WTC11 (cell line): Measurements from ENCODE around the gene VANGL1. TPM values are rescaled to one million over a fixed set of nuclear protein-coding genes. Genes with fewer than 3 reads are reported as not detected.

ENCODE experiments used
- ATAC-seq: fragments of 200-7000 bp; cut with Tn5 transposase; 2 replicates; pipeline ENCODE4 v1.10.0; 2021; ENCODE audit warnings: mild to moderate bottlenecking, moderate library complexity
- CTCF ChIA-PET: fragments of 300-600 bp; sonication (Branson Sonifier 250); formaldehyde crosslinking; loops from one replicate; lab custom pipeline; 2021; ENCODE audit warnings: antibody characterized with exemption; lab: Charles Lee
- POLR2A ChIA-PET: fragments of 350-600 bp; sonication (Branson Sonifier 250); formaldehyde crosslinking; loops from one replicate; lab custom pipeline; 2021; ENCODE audit warnings: antibody characterized with exemption; lab: Charles Lee
- DNase-seq: peaks from one replicate; pipeline ENCODE4 v3.0.0; 2021; ENCODE audit warnings: low spot score
- H3K27ac Mint-ChIP-seq: 2 replicates; pipeline ENCODE4 v1.8.0; 2021; ENCODE audit warnings: mixed read lengths
- H3K27me3 Mint-ChIP-seq: 2 replicates; pipeline ENCODE4 v1.8.0; 2021; ENCODE audit warnings: low read depth, mild to moderate bottlenecking, moderate library complexity, mixed read lengths
- H3K36me3 Mint-ChIP-seq: 2 replicates; pipeline ENCODE4 v1.8.0; 2021; ENCODE audit warnings: mixed read lengths
- H3K4me1 Mint-ChIP-seq: 2 replicates; pipeline ENCODE4 v1.8.0; 2022; ENCODE audit warnings: mixed read lengths
- H3K4me3 Mint-ChIP-seq: 2 replicates; pipeline ENCODE4 v1.8.0; 2021; ENCODE audit warnings: mild to moderate bottlenecking, moderate library complexity, mixed read lengths
- H3K9me3 Mint-ChIP-seq: 2 replicates; pipeline ENCODE4 v1.8.0; 2021; ENCODE audit warnings: mixed read lengths
- ARID4B ChIP-seq: sonication (generic); formaldehyde crosslinking; IDR thresholded peaks from 2 replicates; pipeline ENCODE4 v1.8.0; 2023; ENCODE audit warnings: missing genetic modification reagents, mild to moderate bottlenecking, borderline replicate concordance
- ATF3 ChIP-seq: sonication (generic); formaldehyde crosslinking; conservative IDR thresholded peaks from 2 replicates; pipeline ENCODE4 v1.8.1; 2022; ENCODE audit warnings: mild to moderate bottlenecking, missing genetic modification reagents
- ETV6 ChIP-seq: sonication (generic); formaldehyde crosslinking; IDR thresholded peaks from 2 replicates; pipeline ENCODE4 v1.8.1; 2022; ENCODE audit warnings: mild to moderate bottlenecking, missing genetic modification reagents
- FOXP1 ChIP-seq: sonication (generic); formaldehyde crosslinking; IDR thresholded peaks from 2 replicates; pipeline ENCODE4 v1.8.0; 2022; ENCODE audit warnings: missing genetic modification reagents, mild to moderate bottlenecking, moderate library complexity, borderline replicate concordance
- IRF1 ChIP-seq: sonication (generic); formaldehyde crosslinking; IDR thresholded peaks from 2 replicates; pipeline ENCODE4 v1.8.0; 2023; ENCODE audit warnings: missing genetic modification reagents
- IRF2 ChIP-seq: sonication (generic); formaldehyde crosslinking; IDR thresholded peaks from 2 replicates; pipeline ENCODE4 v1.8.0; 2022; ENCODE audit warnings: low read depth, missing genetic modification reagents, borderline replicate concordance
- JUN ChIP-seq: sonication (generic); formaldehyde crosslinking; IDR thresholded peaks from 2 replicates; pipeline ENCODE4 v1.8.0; 2023; ENCODE audit warnings: mild to moderate bottlenecking, missing genetic modification reagents
- NFATC4 ChIP-seq: fragments of 250-450 bp; sonication (Bioruptor Pico); IDR thresholded peaks from 2 replicates; pipeline ENCODE4 v1.9.0; 2021; ENCODE audit warnings: mild to moderate bottlenecking
- PRRX2 ChIP-seq: fragments of 250-450 bp; sonication (Bioruptor Pico); IDR thresholded peaks from 2 replicates; pipeline ENCODE4 v1.8.0; 2021; ENCODE audit warnings: mild to moderate bottlenecking
- SMAD3 ChIP-seq: sonication (generic); formaldehyde crosslinking; IDR thresholded peaks from 2 replicates; pipeline ENCODE4 v1.8.0; 2022; ENCODE audit warnings: missing genetic modification reagents, mild to moderate bottlenecking, borderline replicate concordance
- SMAD4 ChIP-seq: sonication (generic); formaldehyde crosslinking; IDR thresholded peaks from 2 replicates; pipeline ENCODE4 v1.8.0; 2022; ENCODE audit warnings: mild to moderate bottlenecking, missing genetic modification reagents
- SOX15 ChIP-seq: fragments of 250-450 bp; sonication (Bioruptor Pico); IDR thresholded peaks from 2 replicates; pipeline ENCODE4 v1.9.0; 2021; ENCODE audit warnings: mild to moderate bottlenecking
- SP1 ChIP-seq: sonication (generic); formaldehyde crosslinking; conservative IDR thresholded peaks from 2 replicates; pipeline ENCODE4 v1.8.1; 2022; ENCODE audit warnings: missing genetic modification reagents
- TCF7 ChIP-seq: sonication (generic); formaldehyde crosslinking; IDR thresholded peaks from 2 replicates; pipeline ENCODE4 v1.8.0; 2022; ENCODE audit warnings: mild to moderate bottlenecking, low read depth, missing genetic modification reagents, moderate library complexity
- USF1 ChIP-seq: sonication (generic); formaldehyde crosslinking; IDR thresholded peaks from 2 replicates; pipeline ENCODE4 v1.8.0; 2022; ENCODE audit warnings: mild to moderate bottlenecking, missing genetic modification reagents
- USF2 ChIP-seq: sonication (generic); formaldehyde crosslinking; IDR thresholded peaks from 2 replicates; pipeline ENCODE4 v1.8.1; 2023; ENCODE audit warnings: mild to moderate bottlenecking, missing genetic modification reagents, moderate library complexity
- ZNF317 ChIP-seq: sonication (generic); formaldehyde crosslinking; IDR thresholded peaks from 2 replicates; pipeline ENCODE4 v1.8.1; 2023; ENCODE audit warnings: low read depth, mild to moderate bottlenecking, moderate library complexity, missing genetic modification reagents, borderline replicate concordance
- ZNF416 ChIP-seq: fragments of 250-450 bp; sonication (Bioruptor Pico); IDR thresholded peaks from 2 replicates; pipeline ENCODE4 v1.9.0; 2021; ENCODE audit warnings: mild to moderate bottlenecking, inconsistent platforms
- ZNF425 ChIP-seq: fragments of 250-450 bp; sonication (Bioruptor Pico); conservative IDR thresholded peaks from 2 replicates; pipeline ENCODE4 v1.9.0; 2021; ENCODE audit warnings: mild to moderate bottlenecking
- ZNF532 ChIP-seq: fragments of 250-450 bp; sonication (Bioruptor Pico); IDR thresholded peaks from 2 replicates; pipeline ENCODE4 v1.9.0; 2021; ENCODE audit warnings: mild to moderate bottlenecking, borderline replicate concordance
- total RNA-seq: library from RNA; stranded (reverse); gene quantifications from 3 replicates; pipeline ENCODE4 v1.2.3, GENCODE V29; 2021

Gene VANGL1
- total RNA-seq, 1 experiment from 2014 or later: 15.8 TPM

- DNase-seq (no peak), ATAC-seq (no peak)
- H3K27me3 Mint-ChIP-seq: no peaks in the 10 kb centered on the region; the same call in 1 of the 2 replicates
- no peak overlapping the region for H3K27ac Mint-ChIP-seq
- CTCF ChIA-PET: interaction anchor here (1.4 to 1.7 kb wide), 2 partner anchors 51 to 62 kb away, joined by 3 to 11 read pairs; no protein-coding TSS in a partner anchor
- TF ChIP-seq TCF7 (CRISPR knock-in tag): no peak
- TF ChIP-seq USF1 (CRISPR knock-in tag): no peak
- TF ChIP-seq ATF3: no peak
- TF ChIP-seq ARID4B (CRISPR knock-in tag): no peak
- no peak for TF ChIP-seq IRF1
- no peak for TF ChIP-seq ETV6 (CRISPR knock-in tag)
- TF ChIP-seq SOX15 (CRISPR knock-in tag): no peak
- TF ChIP-seq NFATC4 (CRISPR knock-in tag): no peak
- no peak for TF ChIP-seq ZNF532 (CRISPR knock-in tag)
- TF ChIP-seq ZNF416 (CRISPR knock-in tag): no peak
- TF ChIP-seq IRF2: no peak
- TF ChIP-seq SP1: no peak
- no peak for TF ChIP-seq SMAD3 (CRISPR knock-in tag)
- no peak for TF ChIP-seq FOXP1
- peaks cover 30% of the 10 kb centered on the region for H3K36me3 Mint-ChIP-seq
- no peaks in the 10 kb centered on the region for H3K9me3 Mint-ChIP-seq
- H3K4me3 Mint-ChIP-seq: no peak overlapping the region
- peaks cover 54% of the 10 kb centered on the region for H3K4me1 Mint-ChIP-seq
- POLR2A ChIA-PET: no interaction called here
Measured at GRCh38 chr1:115655916-115656315, 14.1 kb downstream of the VANGL1 start.

- H3K36me3 Mint-ChIP-seq: peaks cover 27% of the 10 kb centered on the region
- TF ChIP-seq IRF1 (no peak), ZNF317 (no peak), PRRX2 (CRISPR knock-in tag) (no peak), ZNF425 (CRISPR knock-in tag) (no peak), USF2 (CRISPR knock-in tag) (no peak), JUN (no peak), ETV6 (CRISPR knock-in tag) (no peak), SMAD4 (CRISPR knock-in tag) (no peak)
- ATAC-seq (no peak), DNase-seq (no peak)
- peaks cover 54% of the 10 kb centered on the region for H3K4me1 Mint-ChIP-seq
- POLR2A ChIA-PET: no interaction called here
- no peaks in the 10 kb centered on the region; the same call in 1 of the 2 replicates for H3K27me3 Mint-ChIP-seq
- H3K27ac Mint-ChIP-seq: no peak overlapping the region
- H3K4me3 Mint-ChIP-seq: no peak overlapping the region
- no peaks in the 10 kb centered on the region for H3K9me3 Mint-ChIP-seq
- CTCF ChIA-PET: interaction anchor here (1.7 kb wide), 1 partner anchor 50 kb away, joined by 11 read pairs; no protein-coding TSS in a partner anchor
Measured at GRCh38 chr1:115656461-115657077, 14.8 kb downstream of the VANGL1 start.
